ENCODE data around the gene MAFG.
A peak's percentile ranks its signal among the peaks of the same experiment; 100 is the strongest.

GRCh38 chr17:81931557-81932332 is 4.2 kb upstream of the MAFG start:
- TF ChIP-seq POLR2A (IDR thresholded peaks at IDR 0.05; ENCODE audit: low read length) (peak; percentile 41), GATA1 (IDR thresholded peaks at IDR 0.05; ENCODE audit: low read depth, low read length) (no peak)

Data from erythroblast (primary cell).